ENCODE measurements around the gene HCST. TPM values are rescaled to one million over a fixed set of nuclear protein-coding genes. Genes with fewer than 3 reads are reported as not detected.

The HCST gene
- total and polyA plus RNA-seq, 2 of the 13 experiments (the other 11 are each of a cell fraction or from before 2014, with no cell fraction given) = 0.24 to 1.2 TPM

GRCh38 chr19:35911790-35912189 is 9.5 kb downstream of the HCST start:
- H3K36me3 ChIP-seq (replicated peaks in 1 of 2; ENCODE audit: control insufficient read depth in 1 of 2, insufficient read depth in 2 of 2, low read length in 2 of 2) = no peaks in the 10 kb centered on the region
- no peak for ATAC-seq
- H3K9me3 ChIP-seq (ENCODE audit: low read length) = no peaks in the 10 kb centered on the region
- ChIA-PET CTCF (ENCODE audit: low intra/inter-chr PET ratio, low total read pairs) (no interaction called here), POLR2A (no interaction called here)
- H3K27ac ChIP-seq (ENCODE audit: extremely low read length, insufficient read depth, low read length) = no peak overlapping the region
- TF ChIP-seq PAX8 (CRISPR knock-in tag; IDR thresholded peaks at IDR 0.05; ENCODE audit: borderline replicate concordance) (no peak), ASH2L (IDR thresholded peaks at IDR 0.05; ENCODE audit: insufficient read length, low read depth, low read length) (no peak), PLRG1 (conservative IDR thresholded peaks at IDR 0.05) (no peak), KLF11 (CRISPR knock-in tag; IDR thresholded peaks at IDR 0.05) (no peak), ZBTB8A (CRISPR knock-in tag; IDR thresholded peaks at IDR 0.05; ENCODE audit: borderline replicate concordance, low read depth) (no peak), ZNF670 (CRISPR knock-in tag; IDR thresholded peaks at IDR 0.05; ENCODE audit: borderline replicate concordance) (no peak), TOE1 (CRISPR knock-in tag; IDR thresholded peaks at IDR 0.05) (no peak), ZNF44 (CRISPR knock-in tag; IDR thresholded peaks at IDR 0.05) (no peak), ZNF781 (CRISPR knock-in tag; IDR thresholded peaks at IDR 0.05; ENCODE audit: borderline replicate concordance, not compliant biosample characterization) (no peak), DRAP1 (CRISPR knock-in tag; IDR thresholded peaks at IDR 0.05) (no peak), CCDC6 (CRISPR knock-in tag; IDR thresholded peaks at IDR 0.05) (no peak), ATAD3A (CRISPR knock-in tag; IDR thresholded peaks at IDR 0.05) (no peak), NR3C1 (CRISPR knock-in tag; IDR thresholded peaks at IDR 0.05) (no peak), RFXANK (CRISPR knock-in tag; IDR thresholded peaks at IDR 0.05) (no peak)
- TF ChIP-seq, protein P1, sequence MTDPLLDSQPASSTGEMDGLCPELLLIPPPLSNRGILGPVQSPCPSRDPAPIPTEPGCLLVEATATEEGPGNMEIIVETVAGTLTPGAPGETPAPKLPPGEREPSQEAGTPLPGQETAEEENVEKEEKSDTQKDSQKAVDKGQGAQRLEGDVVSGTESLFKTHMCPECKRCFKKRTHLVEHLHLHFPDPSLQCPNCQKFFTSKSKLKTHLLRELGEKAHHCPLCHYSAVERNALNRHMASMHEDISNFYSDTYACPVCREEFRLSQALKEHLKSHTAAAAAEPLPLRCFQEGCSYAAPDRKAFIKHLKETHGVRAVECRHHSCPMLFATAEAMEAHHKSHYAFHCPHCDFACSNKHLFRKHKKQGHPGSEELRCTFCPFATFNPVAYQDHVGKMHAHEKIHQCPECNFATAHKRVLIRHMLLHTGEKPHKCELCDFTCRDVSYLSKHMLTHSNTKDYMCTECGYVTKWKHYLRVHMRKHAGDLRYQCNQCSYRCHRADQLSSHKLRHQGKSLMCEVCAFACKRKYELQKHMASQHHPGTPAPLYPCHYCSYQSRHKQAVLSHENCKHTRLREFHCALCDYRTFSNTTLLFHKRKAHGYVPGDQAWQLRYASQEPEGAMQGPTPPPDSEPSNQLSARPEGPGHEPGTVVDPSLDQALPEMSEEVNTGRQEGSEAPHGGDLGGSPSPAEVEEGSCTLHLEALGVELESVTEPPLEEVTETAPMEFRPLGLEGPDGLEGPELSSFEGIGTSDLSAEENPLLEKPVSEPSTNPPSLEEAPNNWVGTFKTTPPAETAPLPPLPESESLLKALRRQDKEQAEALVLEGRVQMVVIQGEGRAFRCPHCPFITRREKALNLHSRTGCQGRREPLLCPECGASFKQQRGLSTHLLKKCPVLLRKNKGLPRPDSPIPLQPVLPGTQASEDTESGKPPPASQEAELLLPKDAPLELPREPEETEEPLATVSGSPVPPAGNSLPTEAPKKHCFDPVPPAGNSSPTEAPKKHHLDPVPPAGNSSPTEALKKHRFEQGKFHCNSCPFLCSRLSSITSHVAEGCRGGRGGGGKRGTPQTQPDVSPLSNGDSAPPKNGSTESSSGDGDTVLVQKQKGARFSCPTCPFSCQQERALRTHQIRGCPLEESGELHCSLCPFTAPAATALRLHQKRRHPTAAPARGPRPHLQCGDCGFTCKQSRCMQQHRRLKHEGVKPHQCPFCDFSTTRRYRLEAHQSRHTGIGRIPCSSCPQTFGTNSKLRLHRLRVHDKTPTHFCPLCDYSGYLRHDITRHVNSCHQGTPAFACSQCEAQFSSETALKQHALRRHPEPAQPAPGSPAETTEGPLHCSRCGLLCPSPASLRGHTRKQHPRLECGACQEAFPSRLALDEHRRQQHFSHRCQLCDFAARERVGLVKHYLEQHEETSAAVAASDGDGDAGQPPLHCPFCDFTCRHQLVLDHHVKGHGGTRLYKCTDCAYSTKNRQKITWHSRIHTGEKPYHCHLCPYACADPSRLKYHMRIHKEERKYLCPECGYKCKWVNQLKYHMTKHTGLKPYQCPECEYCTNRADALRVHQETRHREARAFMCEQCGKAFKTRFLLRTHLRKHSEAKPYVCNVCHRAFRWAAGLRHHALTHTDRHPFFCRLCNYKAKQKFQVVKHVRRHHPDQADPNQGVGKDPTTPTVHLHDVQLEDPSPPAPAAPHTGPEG (CRISPR knock-in tag; IDR thresholded peaks at IDR 0.05) = no peak
- peaks cover 0 to 6% of the 10 kb centered on the region in 2 experiments; a peak in 2 of 5 replicates for H3K27me3 ChIP-seq (ENCODE audit: control insufficient read depth in 1 of 2, insufficient read depth in 2 of 2, low read length in 2 of 2)
- H3K4me1 ChIP-seq (ENCODE audit: insufficient read depth, low read length) = peaks cover 15% of the 10 kb centered on the region; the same call in 1 of the 2 replicates
- no peak overlapping the region for H3K9ac ChIP-seq (ENCODE audit: insufficient read depth, low read depth, low read length)
- in situ Hi-C loops (cut with HindIII; ENCODE audit: extremely low pct_ligation_motif_present, low pct_unique_long_range_greater_than_20kb) = no loop called here
- H3K4me2 ChIP-seq (ENCODE audit: low read depth, low read length) = no peak overlapping the region
- no peak overlapping the region for H3K4me3 ChIP-seq (replicated peaks in 1 of 3; ENCODE audit: insufficient read depth in 1 of 3, low read depth in 2 of 3, low read length in 3 of 3)
- intact Hi-C loops (cut with micrococcal nuclease; ENCODE audit: unreplicated experiment) = no loop called here
- no peaks in the 10 kb centered on the region for H3K79me2 ChIP-seq (ENCODE audit: insufficient read depth, low read length)
- BruUV-seq (replicated peaks) = no TSS peak
- 50% methylated on average over 4 of the region's 5 CpGs for WGBS (ENCODE audit: low lambda C conversion rate)
- DNase-seq (ENCODE audit: low spot score) = no peak
- H4K20me1 ChIP-seq (ENCODE audit: insufficient read depth, low read length) = no peaks in the 10 kb centered on the region
- H2AFZ ChIP-seq (ENCODE audit: low read length) = no peak overlapping the region
- FAIRE-seq = no peak
